ENCODE measurements around the gene USP19.

GRCh38 chr3:49134471-49135265 is 14.0 kb upstream of the USP19 start:
- TF ChIP-seq CTCF (IDR thresholded peaks at IDR 0.05) (no peak), EZH2 (IDR thresholded peaks at IDR 0.05; ENCODE audit: borderline replicate concordance, insufficient read depth, low read depth, low read length, poor library complexity, severe bottlenecking) (no peak)
